Activated B cell treated with CpG ODN at 0.5 μM for 24 hours (primary cell): Measurements from ENCODE around the gene RAB7B. TPM values are rescaled to one million over a fixed set of nuclear protein-coding genes. Genes with fewer than 3 reads are reported as not detected.

Experiments used
- ATAC-seq: fragments of 200-7000 bp; cut with Tn5 transposase; one replicate; pipeline ENCODE4 v1.10.0; 2021; ENCODE audit warnings: low read depth, mild to moderate bottlenecking, moderate library complexity
- CTCF ChIA-PET: fragments of 350-600 bp; sonication (Branson Sonifier 250); formaldehyde crosslinking; loops from one replicate; lab custom pipeline; 2021; ENCODE audit warnings: antibody characterized with exemption; lab: Charles Lee
- POLR2A ChIA-PET: fragments of 350-600 bp; sonication (Branson Sonifier 250); formaldehyde crosslinking; loops from one replicate; lab custom pipeline; 2021; ENCODE audit warnings: antibody characterized with exemption; lab: Charles Lee
- DNase-seq: peaks from one replicate; pipeline ENCODE4 v3.0.0; 2022
- H3K27ac Mint-ChIP-seq: one replicate; pipeline ENCODE4 v1.8.0; 2020; ENCODE audit warnings: mixed read lengths
- H3K27me3 Mint-ChIP-seq: one replicate; pipeline ENCODE4 v1.8.0; 2021; ENCODE audit warnings: mixed read lengths
- H3K36me3 Mint-ChIP-seq: one replicate; pipeline ENCODE4 v1.8.0; 2021; ENCODE audit warnings: low read depth, mixed read lengths
- H3K4me1 Mint-ChIP-seq: one replicate; pipeline ENCODE4 v1.8.0; 2021; ENCODE audit warnings: mixed read lengths
- H3K4me3 Mint-ChIP-seq: one replicate; pipeline ENCODE4 v1.8.0; 2020; ENCODE audit warnings: mild to moderate bottlenecking, mixed read lengths
- H3K9me3 Mint-ChIP-seq: one replicate; pipeline ENCODE4 v1.8.0; 2020; ENCODE audit warnings: mixed read lengths
- intact Hi-C: fragments of 100-400 bp; cut with micrococcal nuclease; formaldehyde crosslinking; loops from one replicate; pipeline ENCODE4 v1.15.1; 2024
- total RNA-seq: library from RNA; stranded (reverse); gene quantifications from 2 replicates; pipeline ENCODE4 v1.2.3, GENCODE V29; 2022
- TF ChIP-seq, protein P1 (sequence below): fragments of 200-600 bp; IDR thresholded peaks from one replicate; pipeline ENCODE4 v1.8.0; 2022; ENCODE audit warnings: antibody characterized with exemption, mild to moderate bottlenecking

RAB7B gene
- total RNA-seq, 1 donor from 2014 or later, result not detected

DNA sequence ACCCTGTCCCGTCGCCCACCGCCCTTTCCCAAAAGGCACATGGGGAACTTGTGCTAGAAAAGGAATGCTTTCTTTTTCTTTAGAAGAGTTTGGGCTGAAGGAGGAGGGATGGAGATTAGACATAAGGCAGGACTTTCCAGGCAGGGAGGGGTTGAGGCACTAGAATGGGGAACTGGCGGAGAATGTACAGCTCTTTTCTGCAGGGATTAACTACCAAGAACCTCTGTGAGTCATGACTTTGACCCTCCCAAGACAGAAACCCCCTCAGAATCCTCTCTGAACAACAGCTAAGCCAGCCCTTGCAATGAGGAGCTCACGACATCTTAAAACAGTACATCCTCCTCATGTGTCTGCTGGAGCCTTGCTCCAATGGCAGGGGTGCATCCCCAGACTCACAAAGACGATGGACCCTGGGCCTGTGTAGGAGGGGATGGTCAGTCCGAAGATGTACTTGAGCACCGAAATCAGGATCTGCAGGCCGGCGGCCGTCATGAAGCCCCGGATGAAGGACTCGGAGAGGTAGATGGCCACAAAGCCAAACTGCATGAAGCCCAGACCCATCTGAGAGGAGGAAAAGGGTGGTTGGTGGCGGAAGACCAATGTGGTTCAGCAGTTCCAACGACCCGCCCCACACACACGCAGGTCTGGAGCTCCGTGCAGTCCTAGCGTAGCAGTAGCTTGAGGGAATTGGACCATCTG is 73.5 kb downstream of the RAB7B start:
- Mint-ChIP-seq H3K36me3 (no peaks in the 10 kb centered on the region), H3K4me3 (no peak overlapping the region), H3K9me3 (no peaks in the 10 kb centered on the region), H3K4me1 (no peaks in the 10 kb centered on the region), H3K27me3 (peaks cover 4% of the 10 kb centered on the region), H3K27ac (no peak overlapping the region)
- ChIA-PET CTCF (interaction anchor here (1.1 kb wide), 1 partner anchor 48 kb away, joined by 3 read pairs; no protein-coding TSS in a partner anchor), POLR2A (interaction anchor here (0.6 to 0.7 kb wide), 2 partner anchors 11 to 899 kb away, joined by 3 read pairs; no protein-coding TSS in a partner anchor)
- TF ChIP-seq, protein P1, sequence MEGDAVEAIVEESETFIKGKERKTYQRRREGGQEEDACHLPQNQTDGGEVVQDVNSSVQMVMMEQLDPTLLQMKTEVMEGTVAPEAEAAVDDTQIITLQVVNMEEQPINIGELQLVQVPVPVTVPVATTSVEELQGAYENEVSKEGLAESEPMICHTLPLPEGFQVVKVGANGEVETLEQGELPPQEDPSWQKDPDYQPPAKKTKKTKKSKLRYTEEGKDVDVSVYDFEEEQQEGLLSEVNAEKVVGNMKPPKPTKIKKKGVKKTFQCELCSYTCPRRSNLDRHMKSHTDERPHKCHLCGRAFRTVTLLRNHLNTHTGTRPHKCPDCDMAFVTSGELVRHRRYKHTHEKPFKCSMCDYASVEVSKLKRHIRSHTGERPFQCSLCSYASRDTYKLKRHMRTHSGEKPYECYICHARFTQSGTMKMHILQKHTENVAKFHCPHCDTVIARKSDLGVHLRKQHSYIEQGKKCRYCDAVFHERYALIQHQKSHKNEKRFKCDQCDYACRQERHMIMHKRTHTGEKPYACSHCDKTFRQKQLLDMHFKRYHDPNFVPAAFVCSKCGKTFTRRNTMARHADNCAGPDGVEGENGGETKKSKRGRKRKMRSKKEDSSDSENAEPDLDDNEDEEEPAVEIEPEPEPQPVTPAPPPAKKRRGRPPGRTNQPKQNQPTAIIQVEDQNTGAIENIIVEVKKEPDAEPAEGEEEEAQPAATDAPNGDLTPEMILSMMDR, result no peak
- ATAC-seq (no peak), DNase-seq (no peak)
- intact Hi-C loops, result no loop called here

- H3K9me3 Mint-ChIP-seq, result no peaks in the 10 kb centered on the region
- DNase-seq, result no peak
- no peak for ATAC-seq
- intact Hi-C loops, result no loop called here
- no peaks in the 10 kb centered on the region for H3K27me3 Mint-ChIP-seq
- H3K27ac Mint-ChIP-seq, result no peak overlapping the region
- H3K4me3 Mint-ChIP-seq, result no peak overlapping the region
- no peaks in the 10 kb centered on the region for H3K36me3 Mint-ChIP-seq
- TF ChIP-seq, protein P1, result no peak
- ChIA-PET CTCF (no interaction called here), POLR2A (no interaction called here)
- no peaks in the 10 kb centered on the region for H3K4me1 Mint-ChIP-seq
Measured at GRCh38 chr1:205928317-205928716, 74.9 kb downstream of the RAB7B start.

DNA sequence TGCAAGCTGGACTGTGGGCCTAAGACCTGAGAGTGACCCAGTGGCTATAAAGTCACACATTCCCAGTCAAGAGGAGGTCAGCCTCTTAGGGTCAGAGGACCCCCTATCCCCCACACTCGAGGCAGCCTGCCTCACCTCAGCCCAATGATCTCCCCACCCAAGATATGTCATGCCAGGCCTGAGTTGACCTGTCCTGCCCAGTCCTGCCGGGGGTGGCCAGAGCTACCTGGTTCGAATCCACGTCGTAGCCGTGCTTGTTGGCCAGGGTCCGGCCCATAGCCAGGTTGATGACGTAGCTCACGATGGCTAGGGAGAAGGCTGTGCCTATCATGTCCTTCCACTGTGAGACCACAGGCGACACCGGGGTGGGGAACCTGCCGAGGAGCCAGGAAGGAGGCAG is 75.5 kb downstream of the RAB7B start:
- no peak for DNase-seq
- Mint-ChIP-seq H3K9me3 (no peaks in the 10 kb centered on the region), H3K27me3 (no peaks in the 10 kb centered on the region), H3K4me1 (no peaks in the 10 kb centered on the region), H3K4me3 (no peak overlapping the region), H3K27ac (no peak overlapping the region), H3K36me3 (no peaks in the 10 kb centered on the region)
- POLR2A ChIA-PET, result no interaction called here
- no peak for ATAC-seq
- intact Hi-C loops, result no loop called here
- TF ChIP-seq, protein P1, result no peak
- CTCF ChIA-PET, result no interaction called here

- ChIA-PET POLR2A (no interaction called here), CTCF (no interaction called here)
- H3K27me3 Mint-ChIP-seq, result no peaks in the 10 kb centered on the region
- H3K4me3 Mint-ChIP-seq, result no peak overlapping the region
- H3K36me3 Mint-ChIP-seq, result no peaks in the 10 kb centered on the region
- no peak overlapping the region for H3K27ac Mint-ChIP-seq
- no peaks in the 10 kb centered on the region for H3K9me3 Mint-ChIP-seq
- TF ChIP-seq, protein P1, result no peak
- H3K4me1 Mint-ChIP-seq, result no peaks in the 10 kb centered on the region
- intact Hi-C loops, result no loop called here
- DNase-seq (no peak), ATAC-seq (no peak)
Measured at GRCh38 chr1:205927247-205927646, 75.9 kb downstream of the RAB7B start.

Other genes starting within 250 kb of the RAB7B start
- gene RAB29, start 227.9 kb downstream of the RAB7B start, total RNA-seq, result 149 and 156 TPM in 2 replicates
- gene SLC41A1, start 190.2 kb downstream of the RAB7B start, total RNA-seq, result 31.2 and 32.4 TPM in 2 replicates
- gene PM20D1, start 153.3 kb downstream of the RAB7B start, total RNA-seq, result 1.2 and 2.1 TPM in 2 replicates
- gene SLC26A9, start 59.9 kb downstream of the RAB7B start, total RNA-seq, result not detected in 2 replicates
- gene CTSE, start 20.5 kb upstream of the RAB7B start, total RNA-seq, result not detected in 2 replicates
- 30.4 and 34.8 TPM in 2 replicates for gene RHEX, start 49.8 kb upstream of the RAB7B start, total RNA-seq
- gene AVPR1B, start 114.0 kb upstream of the RAB7B start, total RNA-seq, result not detected in 2 replicates
- 1.9 and 3.7 TPM in 2 replicates for gene FAM72A, start 199.4 kb upstream of the RAB7B start, total RNA-seq
- 47.8 and 54.3 TPM in 2 replicates for gene SRGAP2, start 200.1 kb upstream of the RAB7B start, total RNA-seq